ENCODE data around the gene CHRND. TPM values are rescaled to one million over a fixed set of nuclear protein-coding genes. Genes with fewer than 3 reads are reported as not detected.

The CHRND gene
- total RNA-seq, 1 donor from 2014 or later, result not detected

DNA sequence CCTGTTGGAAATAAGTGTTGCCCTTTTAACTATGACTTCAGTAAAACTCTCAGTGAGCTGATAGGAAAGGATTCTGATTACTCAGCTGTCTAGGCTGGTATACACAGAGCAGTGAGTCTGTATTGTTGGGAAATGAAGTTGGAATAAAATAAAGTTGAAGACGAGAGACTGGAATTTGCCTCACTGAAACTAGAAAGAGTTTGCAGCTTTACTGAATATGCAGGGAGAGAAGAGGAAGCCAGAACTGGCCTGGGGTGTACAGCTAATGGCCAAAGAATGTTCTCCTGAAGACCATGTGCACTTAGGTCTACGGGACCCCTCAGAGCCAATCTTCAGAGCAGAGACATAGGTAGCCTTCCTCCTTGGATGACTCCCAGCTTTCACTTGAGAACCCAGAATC is 51.0 kb downstream of the CHRND start:
- H3K4me3 Mint-ChIP-seq (ENCODE audit: unreplicated experiment), result peak overlapping the region; percentile 37
- Histone ChIP-seq H3K9ac (ENCODE audit: low read length) (peak overlapping the region; percentile 7), H4K20me1 (ENCODE audit: insufficient read depth, low read length) (no peaks in the 10 kb centered on the region), H3K36me3 (ENCODE audit: insufficient read depth, low read length) (peaks cover 7% of the 10 kb centered on the region), H2AFZ (ENCODE audit: low read depth, low read length) (no peak overlapping the region), H3K4me2 (ENCODE audit: low read length) (peak overlapping the region; percentile 51), H3K4me1 (ENCODE audit: insufficient read depth, low read length) (peaks cover 14% of the 10 kb centered on the region), H3K9me3 (ENCODE audit: insufficient read depth, low read depth, low read length) (no peaks in the 10 kb centered on the region), H3K4me3 (ENCODE audit: insufficient read depth, low read depth, low read length) (no peak overlapping the region), H3K79me2 (ENCODE audit: insufficient read depth, low read length) (no peaks in the 10 kb centered on the region), H3K27me3 (ENCODE audit: insufficient read depth, low read length) (no peaks in the 10 kb centered on the region), H3K27ac (ENCODE audit: low read depth, low read length) (peak overlapping the region; percentile 22)
- FAIRE-seq (peak; percentile 26), DNase-seq (ENCODE audit: low read depth) (peak; percentile 57)
- peaks cover 17% of the 10 kb centered on the region for H3K36me3 Mint-ChIP-seq (ENCODE audit: low read depth, unreplicated experiment)
- H3K27ac Mint-ChIP-seq (ENCODE audit: unreplicated experiment), result peak overlapping the region; percentile 95
- TF ChIP-seq EZH2 (IDR thresholded peaks at IDR 0.05; ENCODE audit: insufficient read depth, low read length), result no peak
- TF ChIP-seq, protein P1, sequence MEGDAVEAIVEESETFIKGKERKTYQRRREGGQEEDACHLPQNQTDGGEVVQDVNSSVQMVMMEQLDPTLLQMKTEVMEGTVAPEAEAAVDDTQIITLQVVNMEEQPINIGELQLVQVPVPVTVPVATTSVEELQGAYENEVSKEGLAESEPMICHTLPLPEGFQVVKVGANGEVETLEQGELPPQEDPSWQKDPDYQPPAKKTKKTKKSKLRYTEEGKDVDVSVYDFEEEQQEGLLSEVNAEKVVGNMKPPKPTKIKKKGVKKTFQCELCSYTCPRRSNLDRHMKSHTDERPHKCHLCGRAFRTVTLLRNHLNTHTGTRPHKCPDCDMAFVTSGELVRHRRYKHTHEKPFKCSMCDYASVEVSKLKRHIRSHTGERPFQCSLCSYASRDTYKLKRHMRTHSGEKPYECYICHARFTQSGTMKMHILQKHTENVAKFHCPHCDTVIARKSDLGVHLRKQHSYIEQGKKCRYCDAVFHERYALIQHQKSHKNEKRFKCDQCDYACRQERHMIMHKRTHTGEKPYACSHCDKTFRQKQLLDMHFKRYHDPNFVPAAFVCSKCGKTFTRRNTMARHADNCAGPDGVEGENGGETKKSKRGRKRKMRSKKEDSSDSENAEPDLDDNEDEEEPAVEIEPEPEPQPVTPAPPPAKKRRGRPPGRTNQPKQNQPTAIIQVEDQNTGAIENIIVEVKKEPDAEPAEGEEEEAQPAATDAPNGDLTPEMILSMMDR (IDR thresholded peaks at IDR 0.05; ENCODE audit: insufficient read depth, low read depth, low read length), result no peak
- no peaks in the 10 kb centered on the region for H3K9me3 Mint-ChIP-seq (ENCODE audit: unreplicated experiment)
- peaks cover 29% of the 10 kb centered on the region for H3K4me1 Mint-ChIP-seq (ENCODE audit: low read depth, unreplicated experiment)
- H3K27me3 Mint-ChIP-seq (ENCODE audit: low read depth, unreplicated experiment), result no peaks in the 10 kb centered on the region

DNA sequence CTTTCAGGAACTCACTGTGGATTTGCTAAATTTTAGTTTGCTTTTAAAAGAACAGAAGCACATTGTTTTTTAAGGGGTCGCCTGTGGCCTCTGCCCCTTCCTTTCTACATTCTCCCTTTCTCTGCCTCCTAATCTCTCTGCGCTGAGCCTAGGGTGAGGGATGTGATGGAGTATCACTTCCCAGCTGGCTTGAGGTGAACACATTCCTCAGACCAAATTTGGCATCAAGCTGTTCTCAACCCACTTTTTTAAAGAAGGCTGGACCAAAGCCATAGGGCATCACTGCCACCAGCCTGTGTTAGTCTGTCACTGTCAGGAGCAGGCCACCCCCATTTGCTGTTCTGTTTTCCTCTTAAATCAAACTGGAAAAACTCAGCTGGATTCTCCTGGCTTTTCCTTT is 51.9 kb downstream of the CHRND start:
- peaks cover 20% of the 10 kb centered on the region for H3K36me3 Mint-ChIP-seq (ENCODE audit: low read depth, unreplicated experiment)
- peak overlapping the region; percentile 22 for H3K27ac ChIP-seq (ENCODE audit: low read depth, low read length)

DNA sequence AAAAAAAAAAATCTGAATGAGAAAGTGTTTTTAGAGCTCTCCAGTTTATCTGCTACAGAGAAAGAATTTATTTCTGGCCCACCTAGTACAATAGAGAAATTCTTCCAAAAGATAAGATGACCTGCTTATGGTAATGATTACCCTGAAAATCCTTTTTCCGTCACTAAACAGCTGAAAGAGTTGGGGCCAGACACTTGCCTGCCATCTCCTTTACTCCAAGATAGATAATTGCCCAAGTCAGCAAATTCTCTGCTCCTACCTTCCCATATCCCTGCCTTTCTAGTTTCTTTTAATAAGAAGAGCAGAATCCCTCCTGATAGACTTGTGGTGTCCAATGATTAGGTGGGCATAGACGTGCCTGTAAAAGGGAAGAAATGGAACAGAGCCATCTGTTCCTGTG is 52.7 kb downstream of the CHRND start:
- Mint-ChIP-seq H3K27ac (ENCODE audit: unreplicated experiment) (no peak overlapping the region), H3K9me3 (ENCODE audit: unreplicated experiment) (no peaks in the 10 kb centered on the region), H3K4me1 (ENCODE audit: low read depth, unreplicated experiment) (peaks cover 29% of the 10 kb centered on the region), H3K4me3 (ENCODE audit: unreplicated experiment) (no peak overlapping the region), H3K36me3 (ENCODE audit: low read depth, unreplicated experiment) (peaks cover 20% of the 10 kb centered on the region), H3K27me3 (ENCODE audit: low read depth, unreplicated experiment) (no peaks in the 10 kb centered on the region)
- no peaks in the 10 kb centered on the region for H3K27me3 ChIP-seq (ENCODE audit: insufficient read depth, low read length)
- peaks cover 14% of the 10 kb centered on the region for H3K4me1 ChIP-seq (ENCODE audit: insufficient read depth, low read length)
- no peaks in the 10 kb centered on the region for H4K20me1 ChIP-seq (ENCODE audit: insufficient read depth, low read length)
- no peak overlapping the region for H3K27ac ChIP-seq (ENCODE audit: low read depth, low read length)
- no peak for DNase-seq (ENCODE audit: low read depth)
- no peaks in the 10 kb centered on the region for H3K79me2 ChIP-seq (ENCODE audit: insufficient read depth, low read length)
- no peak for FAIRE-seq
- no peak overlapping the region for H3K4me2 ChIP-seq (ENCODE audit: low read length)
- TF ChIP-seq, protein P1 (IDR thresholded peaks at IDR 0.05; ENCODE audit: insufficient read depth, low read depth, low read length), result no peak
- TF ChIP-seq EZH2 (IDR thresholded peaks at IDR 0.05; ENCODE audit: insufficient read depth, low read length), result no peak
- no peak overlapping the region for H2AFZ ChIP-seq (ENCODE audit: low read depth, low read length)
- H3K4me3 ChIP-seq (ENCODE audit: insufficient read depth, low read depth, low read length), result no peak overlapping the region
- H3K9ac ChIP-seq (ENCODE audit: low read length), result no peak overlapping the region
- no peaks in the 10 kb centered on the region for H3K9me3 ChIP-seq (ENCODE audit: insufficient read depth, low read depth, low read length)
- H3K36me3 ChIP-seq (ENCODE audit: insufficient read depth, low read length), result peaks cover 6% of the 10 kb centered on the region

More for the DNA sequence above, 51.9 kb downstream of the CHRND start:
- Histone ChIP-seq H3K4me3 (ENCODE audit: insufficient read depth, low read depth, low read length) (no peak overlapping the region), H3K4me1 (ENCODE audit: insufficient read depth, low read length) (peaks cover 14% of the 10 kb centered on the region), H3K4me2 (ENCODE audit: low read length) (no peak overlapping the region), H3K36me3 (ENCODE audit: insufficient read depth, low read length) (peaks cover 6% of the 10 kb centered on the region), H3K27me3 (ENCODE audit: insufficient read depth, low read length) (no peaks in the 10 kb centered on the region), H3K9ac (ENCODE audit: low read length) (no peak overlapping the region), H4K20me1 (ENCODE audit: insufficient read depth, low read length) (no peaks in the 10 kb centered on the region), H3K79me2 (ENCODE audit: insufficient read depth, low read length) (no peaks in the 10 kb centered on the region), H3K9me3 (ENCODE audit: insufficient read depth, low read depth, low read length) (no peaks in the 10 kb centered on the region), H2AFZ (ENCODE audit: low read depth, low read length) (no peak overlapping the region)
- peaks cover 29% of the 10 kb centered on the region for H3K4me1 Mint-ChIP-seq (ENCODE audit: low read depth, unreplicated experiment)
- DNase-seq (ENCODE audit: low read depth), result no peak
- H3K27me3 Mint-ChIP-seq (ENCODE audit: low read depth, unreplicated experiment), result no peaks in the 10 kb centered on the region
- no peak overlapping the region for H3K4me3 Mint-ChIP-seq (ENCODE audit: unreplicated experiment)
- peak overlapping the region; percentile 50 for H3K27ac Mint-ChIP-seq (ENCODE audit: unreplicated experiment)
- TF ChIP-seq EZH2 (IDR thresholded peaks at IDR 0.05; ENCODE audit: insufficient read depth, low read length), result no peak
- TF ChIP-seq, protein P1 (IDR thresholded peaks at IDR 0.05; ENCODE audit: insufficient read depth, low read depth, low read length), result no peak
- no peaks in the 10 kb centered on the region for H3K9me3 Mint-ChIP-seq (ENCODE audit: unreplicated experiment)
- FAIRE-seq, result no peak
